Heart right ventricle (tissue), 16 donors: ENCODE measurements around the gene METAP1. TPM values are rescaled to one million over a fixed set of nuclear protein-coding genes. Genes with fewer than 3 reads are reported as not detected.

ENCODE experiments used
- ATAC-seq, 8 donors: fragments of 200-7000 bp; cut with Tn5 transposase; one replicate each; pipeline ENCODE4 v1.9.1; 2020; ENCODE audit warnings: mild to moderate bottlenecking in 8 of 8, moderate library complexity in 8 of 8, moderate number of reproducible peaks in 1 of 8
- DNase-seq, 2 donors: peaks; one replicate each; pipeline ENCODE4 v3.0.0-alpha.2; 2020
- H3K27ac ChIP-seq, 10 donors: fragments of 200-600 bp; sonication (generic) in 2 of 10; one replicate each; pipeline versions ENCODE4 v1.5.0 to v1.8.0; 2020 to 2022; ENCODE audit warnings: mild to moderate bottlenecking in 3 of 10
- H3K27me3 ChIP-seq, 7 donors: fragments of 200-600 bp; one replicate each; pipeline ENCODE4 v1.8.0; 2021 to 2022; ENCODE audit warnings: mild to moderate bottlenecking in 2 of 7
- H3K36me3 ChIP-seq, 9 donors: fragments of 200-600 bp; sonication (generic) in 1 of 9; one replicate each; pipeline versions ENCODE4 v1.5.0 to v1.8.0; 2020 to 2022; ENCODE audit warnings: mild to moderate bottlenecking in 2 of 9
- H3K4me1 ChIP-seq, 9 donors: fragments of 200-600 bp; sonication (generic) in 1 of 9; one replicate each; pipeline versions ENCODE4 v1.5.0 to v1.8.0; 2020 to 2022; ENCODE audit warnings: mild to moderate bottlenecking in 4 of 9
- H3K4me3 ChIP-seq, 10 donors: fragments of 200-600 bp; sonication (generic) in 2 of 10; one replicate each; pipeline versions ENCODE4 v1.5.0 to v1.8.0; 2020 to 2022; ENCODE audit warnings: mild to moderate bottlenecking in 7 of 10, moderate library complexity in 2 of 10
- H3K9me3 ChIP-seq, 11 donors: fragments of 200-600 bp in 10 of 11; sonication (generic) in 2 of 11; one replicate each; pipeline versions ENCODE4 v1.5.0 to v1.8.0; 2013 to 2022; ENCODE audit warnings: mild to moderate bottlenecking in 2 of 11, control low read depth in 1 of 11, moderate library complexity in 1 of 11
- WGBS, 2 donors: extraction: QIAGEN DNeasy Blood & Tissue Kit; methylation state at CpG; one replicate each; pipeline ENCODE4 v1.1.7; 2013; ENCODE audit warnings: inconsistent platforms in 1 of 2; 5-methylcytosine and 5-hydroxymethylcytosine counted together
- intact Hi-C, 10 donors: fragments of 100-400 bp; cut with DNase I; formaldehyde crosslinking; loops; one replicate each; pipeline versions ENCODE4 v1.11.1 to v1.14.2; 2022
- polyA plus RNA-seq, 2 donors: library from polyadenylated mRNA; stranded (reverse); fragments of 200-250 nt; gene quantifications; one replicate each; pipeline ENCODE4 v1.2.3, GENCODE V29; 2013
- total RNA-seq, 10 donors: library from RNA; stranded (reverse); fragmentation: NEBNext Ultra II Directional in 3 of 10; extraction: Animal tissue kit (Norgen Biotek cat#: 25700) in 3 of 10; gene quantifications; one replicate each; pipeline versions ENCODE4 v1.2.1 to v1.2.4, GENCODE V29; 2021 to 2023
- TF ChIP-seq, protein P1 (sequence below), 9 donors: fragments of 200-600 bp; sonication (generic) in 2 of 9; IDR thresholded peaks; one replicate each; pipeline versions ENCODE4 v1.5.0 to v1.8.0; 2021 to 2022; ENCODE audit warnings: antibody characterized with exemption in 9 of 9, mild to moderate bottlenecking in 5 of 9, moderate library complexity in 1 of 9
- donor health status: Arrhythmogenic right ventricular cardiomyopathy.
- donor health status: ischemic (EF 13 %, LVEDD 7.1; RV severe dilation, severe dysfunction).
- donor health status: healthy with polysubstance abuse.
- donor health status: DM: no; HTN: yes; CAD: no.
- donor health status: DM: no; HTN: no; CAD: no.
- donor health status: ischemic (EF 25% LVEDD 6.9; RV normal size, moderate dysfunction).
- donor health status: ischemic (EF 25% LVEDD 5.7; RV mildly dilated, moderate dysfunction).
- donor health status: healthy.
- donor health status: DM: yes; HTN: yes; CAD: no.
- donor health status: Ischemic cardiomyopathy.
- donor health status: ischemic (EF 35%, LVEDD 5.7; RV mildly dilated, moderate dysfunction).
- donor health status: nonischemic (EF 11% LVEDD 7.7; RV severe dilation, severe dysfunction).
- donor health status: DM: yes; HTN: yes; CAD: no.
- donor health status: PGD.
- donor health status: ischemic (EF 29% LVEDD 5.4; RV normal size, mild dysfunction).
- donor health status: nonischemic (EF 23%, LVEDD 6.1; RV moderate dilation, normal function).

The METAP1 gene
- total and polyA plus RNA-seq, 12 donors: 37.7 to 79.7 (median 59.8) TPM

DNA sequence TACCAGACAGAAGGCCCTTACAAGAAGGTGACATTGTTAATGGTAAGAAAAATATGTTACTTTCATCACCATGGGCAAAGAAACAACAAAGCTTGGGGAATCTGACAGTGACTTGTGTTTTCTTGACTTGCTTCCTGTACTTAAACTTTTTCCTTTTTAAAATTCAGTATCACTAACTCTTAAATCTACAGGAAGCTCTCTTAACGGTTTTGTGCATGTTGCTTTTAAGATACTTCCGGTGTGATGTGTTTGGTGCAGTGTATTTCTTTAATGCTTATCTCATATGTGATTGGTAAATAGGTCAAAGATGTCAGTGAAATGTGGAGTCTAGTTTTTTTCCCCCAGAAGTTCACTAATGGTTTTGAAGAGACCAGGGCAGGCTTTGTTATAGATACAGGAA, 47.8 kb downstream of the METAP1 start:
- intact Hi-C loops: no loop called here

DNA sequence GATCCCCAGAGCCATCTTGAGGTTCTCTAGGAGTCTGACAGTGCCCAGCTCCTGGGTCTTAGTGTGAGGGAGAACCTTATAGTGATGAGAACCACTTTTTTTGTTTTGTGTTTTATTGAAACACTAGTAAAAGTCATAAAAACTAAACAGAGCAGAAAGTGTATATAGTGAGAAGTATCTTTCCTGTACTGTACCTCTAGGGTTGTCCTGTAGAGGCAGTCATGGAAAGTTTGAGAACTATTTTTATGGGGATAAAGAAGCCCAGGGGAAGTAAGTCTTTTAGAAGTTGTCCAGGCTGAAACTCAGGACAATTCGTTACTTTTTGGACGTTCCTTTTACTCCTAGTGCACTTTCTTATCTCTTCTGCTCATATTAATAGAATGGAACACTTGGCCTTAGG, 52.2 kb downstream of the METAP1 start:
- peaks cover 0 to 5% (median 0%) of the 10 kb centered on the region in 9 donors for H3K4me1 ChIP-seq
- H3K4me3 ChIP-seq: no peak overlapping the region
- peaks cover 0 to 84% (median 26%) of the 10 kb centered on the region in 9 donors for H3K36me3 ChIP-seq
- no peak for DNase-seq
- H3K27ac ChIP-seq: no peak overlapping the region
- peak in 1 of 8 donors; percentile 31 for ATAC-seq
- H3K27me3 ChIP-seq: no peaks in the 10 kb centered on the region
- no peaks in the 10 kb centered on the region for H3K9me3 ChIP-seq
- intact Hi-C loops: no loop called here
- TF ChIP-seq, protein P1, sequence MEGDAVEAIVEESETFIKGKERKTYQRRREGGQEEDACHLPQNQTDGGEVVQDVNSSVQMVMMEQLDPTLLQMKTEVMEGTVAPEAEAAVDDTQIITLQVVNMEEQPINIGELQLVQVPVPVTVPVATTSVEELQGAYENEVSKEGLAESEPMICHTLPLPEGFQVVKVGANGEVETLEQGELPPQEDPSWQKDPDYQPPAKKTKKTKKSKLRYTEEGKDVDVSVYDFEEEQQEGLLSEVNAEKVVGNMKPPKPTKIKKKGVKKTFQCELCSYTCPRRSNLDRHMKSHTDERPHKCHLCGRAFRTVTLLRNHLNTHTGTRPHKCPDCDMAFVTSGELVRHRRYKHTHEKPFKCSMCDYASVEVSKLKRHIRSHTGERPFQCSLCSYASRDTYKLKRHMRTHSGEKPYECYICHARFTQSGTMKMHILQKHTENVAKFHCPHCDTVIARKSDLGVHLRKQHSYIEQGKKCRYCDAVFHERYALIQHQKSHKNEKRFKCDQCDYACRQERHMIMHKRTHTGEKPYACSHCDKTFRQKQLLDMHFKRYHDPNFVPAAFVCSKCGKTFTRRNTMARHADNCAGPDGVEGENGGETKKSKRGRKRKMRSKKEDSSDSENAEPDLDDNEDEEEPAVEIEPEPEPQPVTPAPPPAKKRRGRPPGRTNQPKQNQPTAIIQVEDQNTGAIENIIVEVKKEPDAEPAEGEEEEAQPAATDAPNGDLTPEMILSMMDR (IDR thresholded peaks at IDR 0.05): peak in 2 of 9 donors; percentile 10 to 24
- WGBS, 2 donors: 44 to 45% methylated on average over 2 of the region's 2 CpGs

More for the DNA sequence above, 47.8 kb downstream of the METAP1 start:
- Histone ChIP-seq H3K4me1 (peaks cover 0 to 5% (median 0%) of the 10 kb centered on the region in 9 donors), H3K27ac (peak overlapping the region in 1 of 10 donors; percentile 59), H3K4me3 (no peak overlapping the region), H3K36me3 (peaks cover 0 to 77% (median 8%) of the 10 kb centered on the region in 9 donors), H3K9me3 (peaks cover 0 to 10% (median 3%) of the 10 kb centered on the region in 11 donors), H3K27me3 (no peaks in the 10 kb centered on the region)
- DNase-seq (no peak), ATAC-seq (no peak)
- TF ChIP-seq, protein P1 (IDR thresholded peaks at IDR 0.05): no peak
- 47 to 53% methylated on average over 2 of the region's 2 CpGs for WGBS, 2 donors

DNA sequence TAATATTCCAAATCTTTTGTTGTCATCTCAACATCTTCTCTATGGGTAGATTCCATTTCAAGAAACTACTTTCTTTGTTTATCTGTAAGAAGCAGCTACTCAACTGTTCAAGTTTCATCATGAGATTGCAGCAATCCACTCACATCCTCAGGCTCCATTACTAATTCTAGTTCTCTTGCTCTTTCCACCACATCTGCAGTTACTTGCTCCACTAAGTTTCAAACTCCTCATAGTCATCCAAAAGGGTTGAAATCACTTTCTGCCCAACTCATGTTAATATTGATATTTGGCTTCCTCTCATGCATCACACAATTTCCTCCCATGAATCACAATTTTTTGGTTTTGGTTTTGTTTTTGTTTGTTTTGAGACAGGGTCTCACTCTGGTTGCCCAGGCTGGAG, 57.4 kb downstream of the METAP1 start:
- Histone ChIP-seq H3K4me3 (no peak overlapping the region), H3K36me3 (peaks cover 0 to 85% (median 20%) of the 10 kb centered on the region in 9 donors), H3K27ac (no peak overlapping the region), H3K9me3 (no peaks in the 10 kb centered on the region), H3K27me3 (no peaks in the 10 kb centered on the region), H3K4me1 (peaks cover 0 to 15% (median 8%) of the 10 kb centered on the region in 9 donors)
- ATAC-seq: no peak
- no peak for DNase-seq
- TF ChIP-seq, protein P1 (IDR thresholded peaks at IDR 0.05): no peak
- intact Hi-C loops: loop anchor here in 9 of 10 donors (5.0 to 10.0 kb wide), 8 partner anchors 48 to 898 kb away; partner anchors contain the start of genes METAP1 (in 2 of the 9) and EIF4E (in 1 of the 9)

DNA sequence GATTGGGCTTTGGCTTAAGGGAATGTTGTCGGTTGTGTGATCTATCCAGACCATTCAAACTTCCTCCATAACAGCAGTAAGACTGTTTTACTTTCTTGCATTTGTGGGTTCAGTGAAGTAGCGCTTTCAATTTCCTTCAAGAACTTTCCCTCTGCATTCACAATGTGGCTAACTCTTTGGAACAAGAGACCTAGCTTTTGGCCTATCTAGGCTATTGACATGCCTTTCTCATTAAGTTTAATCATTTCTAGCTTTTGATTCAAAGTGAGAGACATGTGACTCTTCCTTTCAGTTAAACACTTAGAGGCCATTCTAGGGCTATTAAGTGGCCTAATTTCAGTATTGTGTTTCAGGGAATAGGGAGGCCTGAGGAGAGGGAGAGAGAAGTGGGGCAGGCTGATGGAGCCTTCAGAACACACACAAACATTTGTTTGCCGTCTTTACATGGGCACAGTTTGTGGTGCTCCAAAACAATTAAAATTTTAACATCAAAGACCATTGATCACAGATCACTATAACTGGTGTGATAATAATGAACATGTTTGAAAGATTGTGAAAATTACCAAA, 59.0 kb downstream of the METAP1 start:
- DNase-seq (no peak), ATAC-seq (no peak)
- Histone ChIP-seq H3K27me3 (no peaks in the 10 kb centered on the region), H3K9me3 (no peaks in the 10 kb centered on the region), H3K4me1 (peaks cover 0 to 24% (median 9%) of the 10 kb centered on the region in 9 donors), H3K27ac (no peak overlapping the region), H3K36me3 (peaks cover 0 to 85% (median 7%) of the 10 kb centered on the region in 9 donors), H3K4me3 (no peak overlapping the region)
- 89 to 95% methylated on average over 3 of the region's 3 CpGs for WGBS, 2 donors
- intact Hi-C loops: loop anchor here in 9 of 10 donors (2.0 to 10.0 kb wide), 9 partner anchors 50 to 900 kb away; partner anchors contain the start of genes METAP1 (in 2 of the 9) and EIF4E (in 1 of the 9)
- TF ChIP-seq, protein P1 (IDR thresholded peaks at IDR 0.05): no peak
